Measurements from ENCODE around the gene MYOZ3.

Gene MYOZ3

GRCh38 chr5:150627731-150628545, 33.1 kb upstream of the MYOZ3 start:
- DNase-seq = no peak

- DNase-seq = peak; percentile 19
These were observed 32.0 kb upstream of the MYOZ3 start for GRCh38 chr5:150628936-150629485.

GRCh38 chr5:150630016-150630415, 31.0 kb upstream of the MYOZ3 start:
- DNase-seq = no peak

GRCh38 chr5:150630461-150631325, 30.4 kb upstream of the MYOZ3 start:
- DNase-seq = no peak

- DNase-seq = no peak
These were observed 29.7 kb upstream of the MYOZ3 start for GRCh38 chr5:150631326-150631701.

GRCh38 chr5:150632305-150633160, 28.5 kb upstream of the MYOZ3 start:
- no peak for DNase-seq

- DNase-seq = no peak
These were observed 27.6 kb upstream of the MYOZ3 start for GRCh38 chr5:150633429-150633828.

GRCh38 chr5:150636391-150637244, 24.4 kb upstream of the MYOZ3 start:
- peak; percentile 36 for DNase-seq

GRCh38 chr5:150637245-150638052, 23.6 kb upstream of the MYOZ3 start:
- DNase-seq = peak; percentile 43

- DNase-seq = no peak
These were observed 23.0 kb upstream of the MYOZ3 start for GRCh38 chr5:150638053-150638444.

GRCh38 chr5:150638488-150639376, 22.3 kb upstream of the MYOZ3 start:
- no peak for DNase-seq

- no peak for DNase-seq
These were observed 21.7 kb upstream of the MYOZ3 start for GRCh38 chr5:150639377-150639692.

GRCh38 chr5:150639751-150640150, 21.3 kb upstream of the MYOZ3 start:
- DNase-seq = no peak

GRCh38 chr5:150640311-150641005, 20.6 kb upstream of the MYOZ3 start, which contains the start of gene SYNPO:
Gene SYNPO, plus strand, starts transcription at chr5:150640660. Its CDS starts 7,616 bp downstream, at chr5:150648276.
- DNase-seq = no peak

- no peak for DNase-seq
These were observed 20.0 kb upstream of the MYOZ3 start for GRCh38 chr5:150641006-150641570.

GRCh38 chr5:150641824-150642566, 19.1 kb upstream of the MYOZ3 start:
- DNase-seq = no peak

- peak; percentile 30 for DNase-seq
These were observed 18.5 kb upstream of the MYOZ3 start for GRCh38 chr5:150642567-150642927.
